Neuron (in vitro differentiated cells): ENCODE measurements around the gene POSTN.
"Not testable (repeated sequence)": the region's sequence is repeated elsewhere in the genome, so short reads cannot be mapped to it uniquely, and the experiment has no call there.

ENCODE experiments used
- H2AFZ ChIP-seq: one replicate; pipeline ENCODE4 v1.6.1; 2013; ENCODE audit warnings: low read depth, mild to moderate bottlenecking, inconsistent platforms, low read length, moderate library complexity
- H3K27me3 ChIP-seq: one replicate; pipeline ENCODE4 v1.6.1; 2013; ENCODE audit warnings: low read length; ENCODE audit not compliant: insufficient read depth
- H3K36me3 ChIP-seq: one replicate; pipeline ENCODE4 v1.6.1; 2013; ENCODE audit warnings: low read length; ENCODE audit not compliant: insufficient read depth
- H3K4me1 ChIP-seq: one replicate; pipeline ENCODE4 v1.6.1; 2013; ENCODE audit warnings: low read length; ENCODE audit not compliant: insufficient read depth
- H3K4me3 ChIP-seq: 2 replicates; pipeline ENCODE4 v1.5.1; 2013; ENCODE audit warnings: mild to moderate bottlenecking, low read length, moderate library complexity
- H3K9me3 ChIP-seq: one replicate; pipeline ENCODE4 v1.6.1; 2013; ENCODE audit warnings: low read length

Gene POSTN

GRCh38 chr13:37616131-37616530 is 17.6 kb upstream of the POSTN start:
- Histone ChIP-seq H3K27me3 (no peaks in the 10 kb centered on the region), H2AFZ (no peak overlapping the region), H3K9me3 (no peaks in the 10 kb centered on the region), H3K4me3 (no peak overlapping the region), H3K36me3 (no peaks in the 10 kb centered on the region), H3K4me1 (peaks cover 20% of the 10 kb centered on the region)

GRCh38 chr13:37615276-37615675 is 16.7 kb upstream of the POSTN start:
- no peak overlapping the region for H2AFZ ChIP-seq
- H3K4me1 ChIP-seq, result peaks cover 20% of the 10 kb centered on the region
- H3K9me3 ChIP-seq, result no peaks in the 10 kb centered on the region
- no peak overlapping the region for H3K4me3 ChIP-seq
- H3K27me3 ChIP-seq, result no peaks in the 10 kb centered on the region
- H3K36me3 ChIP-seq, result no peaks in the 10 kb centered on the region

- H3K27me3 ChIP-seq, result no peaks in the 10 kb centered on the region
- H3K36me3 ChIP-seq, result no peaks in the 10 kb centered on the region
- H2AFZ ChIP-seq, result no peak overlapping the region
- no peaks in the 10 kb centered on the region for H3K9me3 ChIP-seq
- peaks cover 19% of the 10 kb centered on the region for H3K4me1 ChIP-seq
- no peak overlapping the region for H3K4me3 ChIP-seq
These were observed 15.1 kb upstream of the POSTN start for GRCh38 chr13:37613638-37614037.

GRCh38 chr13:37613236-37613635 is 14.7 kb upstream of the POSTN start:
- no peak overlapping the region for H3K4me3 ChIP-seq
- no peaks in the 10 kb centered on the region for H3K36me3 ChIP-seq
- H2AFZ ChIP-seq, result no peak overlapping the region
- H3K9me3 ChIP-seq, result no peaks in the 10 kb centered on the region
- H3K4me1 ChIP-seq, result peaks cover 15% of the 10 kb centered on the region
- no peaks in the 10 kb centered on the region for H3K27me3 ChIP-seq

- no peaks in the 10 kb centered on the region for H3K4me1 ChIP-seq
- no peak overlapping the region for H3K4me3 ChIP-seq
- no peaks in the 10 kb centered on the region for H3K36me3 ChIP-seq
- H3K9me3 ChIP-seq, result no peaks in the 10 kb centered on the region
- H2AFZ ChIP-seq, result no peak overlapping the region
- no peaks in the 10 kb centered on the region for H3K27me3 ChIP-seq
These were observed 10.3 kb upstream of the POSTN start for GRCh38 chr13:37608750-37609339.

GRCh38 chr13:37602733-37603381 is 4.3 kb upstream of the POSTN start:
- H2AFZ ChIP-seq, result no peak overlapping the region
- no peaks in the 10 kb centered on the region for H3K36me3 ChIP-seq
- H3K4me1 ChIP-seq, result no peaks in the 10 kb centered on the region
- H3K9me3 ChIP-seq, result no peaks in the 10 kb centered on the region
- no peaks in the 10 kb centered on the region for H3K27me3 ChIP-seq
- no peak overlapping the region for H3K4me3 ChIP-seq

GRCh38 chr13:37601648-37602440 is 3.3 kb upstream of the POSTN start:
- no peaks in the 10 kb centered on the region for H3K9me3 ChIP-seq
- no peak overlapping the region for H3K4me3 ChIP-seq
- H2AFZ ChIP-seq, result no peak overlapping the region
- no peaks in the 10 kb centered on the region for H3K4me1 ChIP-seq
- no peaks in the 10 kb centered on the region for H3K36me3 ChIP-seq
- no peaks in the 10 kb centered on the region for H3K27me3 ChIP-seq

GRCh38 chr13:37599519-37599918 is 951 bp upstream of the POSTN start:
- H3K36me3 ChIP-seq, result no peaks in the 10 kb centered on the region
- H2AFZ ChIP-seq, result no peak overlapping the region
- H3K4me3 ChIP-seq, result no peak overlapping the region

GRCh38 chr13:37597477-37598025 is 1.0 kb downstream of the POSTN start:
- Histone ChIP-seq H3K9me3 (no peaks in the 10 kb centered on the region), H3K4me3 (no peak overlapping the region), H3K36me3 (no peaks in the 10 kb centered on the region), H3K4me1 (peaks cover 11% of the 10 kb centered on the region), H2AFZ (no peak overlapping the region), H3K27me3 (no peaks in the 10 kb centered on the region)

More at GRCh38 chr13:37599519-37599918, 951 bp upstream of the POSTN start:
- no peaks in the 10 kb centered on the region for H3K9me3 ChIP-seq
- no peaks in the 10 kb centered on the region for H3K27me3 ChIP-seq
- peaks cover 10% of the 10 kb centered on the region for H3K4me1 ChIP-seq

GRCh38 chr13:37596805-37597204 is 1.8 kb downstream of the POSTN start:
- H3K27me3 ChIP-seq, result no peaks in the 10 kb centered on the region
- no peak overlapping the region for H2AFZ ChIP-seq
- H3K9me3 ChIP-seq, result no peaks in the 10 kb centered on the region
- no peak overlapping the region for H3K4me3 ChIP-seq
- H3K4me1 ChIP-seq, result peaks cover 11% of the 10 kb centered on the region
- no peaks in the 10 kb centered on the region for H3K36me3 ChIP-seq

GRCh38 chr13:37595162-37595561 is 3.4 kb downstream of the POSTN start:
- H3K9me3 ChIP-seq, result no peaks in the 10 kb centered on the region
- H3K27me3 ChIP-seq, result no peaks in the 10 kb centered on the region
- H3K4me1 ChIP-seq, result peaks cover 11% of the 10 kb centered on the region
- no peak overlapping the region for H3K4me3 ChIP-seq
- no peak overlapping the region for H2AFZ ChIP-seq
- no peaks in the 10 kb centered on the region for H3K36me3 ChIP-seq

- no peaks in the 10 kb centered on the region for H3K9me3 ChIP-seq
- H3K4me3 ChIP-seq, result no peak overlapping the region
- H3K27me3 ChIP-seq, result no peaks in the 10 kb centered on the region
- H3K36me3 ChIP-seq, result no peaks in the 10 kb centered on the region
- H3K4me1 ChIP-seq, result peaks cover 11% of the 10 kb centered on the region
- no peak overlapping the region for H2AFZ ChIP-seq
These were observed 4.0 kb downstream of the POSTN start for GRCh38 chr13:37594550-37594949.

- not testable (repeated sequence) for H2AFZ ChIP-seq, H3K27me3 ChIP-seq, H3K4me3 ChIP-seq, H3K36me3 ChIP-seq, H3K9me3 ChIP-seq, H3K4me1 ChIP-seq
These were observed 9.2 kb downstream of the POSTN start for GRCh38 chr13:37589381-37589780.
